Stimulated activated CD4-positive, alpha-beta T cell treated with anti-CD3 and anti-CD28 coated beads, Interleukin-4, amount 100 ng/mL, for 24 hours (primary cell): ENCODE data around the gene ZNF213.

ENCODE experiments used
- DNase-seq: peaks from one replicate; pipeline ENCODE4 v3.0.0-alpha.2; 2020

ZNF213 gene, protein sequence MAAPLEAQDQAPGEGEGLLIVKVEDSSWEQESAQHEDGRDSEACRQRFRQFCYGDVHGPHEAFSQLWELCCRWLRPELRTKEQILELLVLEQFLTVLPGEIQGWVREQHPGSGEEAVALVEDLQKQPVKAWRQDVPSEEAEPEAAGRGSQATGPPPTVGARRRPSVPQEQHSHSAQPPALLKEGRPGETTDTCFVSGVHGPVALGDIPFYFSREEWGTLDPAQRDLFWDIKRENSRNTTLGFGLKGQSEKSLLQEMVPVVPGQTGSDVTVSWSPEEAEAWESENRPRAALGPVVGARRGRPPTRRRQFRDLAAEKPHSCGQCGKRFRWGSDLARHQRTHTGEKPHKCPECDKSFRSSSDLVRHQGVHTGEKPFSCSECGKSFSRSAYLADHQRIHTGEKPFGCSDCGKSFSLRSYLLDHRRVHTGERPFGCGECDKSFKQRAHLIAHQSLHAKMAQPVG

GRCh38 chr16:3134338-3135125 lies at the start of gene ZNF213:
ZNF213 (plus strand) TSS chr16:3135029; CDS start chr16:3137281, 2,252 bp downstream.
- DNase-seq: peak; percentile 94

GRCh38 chr16:3085868-3086595 lies 48.8 kb upstream of the ZNF213 start:
- no peak for DNase-seq

- no peak for DNase-seq
Observed at GRCh38 chr16:3086596-3087242, 48.1 kb upstream of the ZNF213 start.

DNA sequence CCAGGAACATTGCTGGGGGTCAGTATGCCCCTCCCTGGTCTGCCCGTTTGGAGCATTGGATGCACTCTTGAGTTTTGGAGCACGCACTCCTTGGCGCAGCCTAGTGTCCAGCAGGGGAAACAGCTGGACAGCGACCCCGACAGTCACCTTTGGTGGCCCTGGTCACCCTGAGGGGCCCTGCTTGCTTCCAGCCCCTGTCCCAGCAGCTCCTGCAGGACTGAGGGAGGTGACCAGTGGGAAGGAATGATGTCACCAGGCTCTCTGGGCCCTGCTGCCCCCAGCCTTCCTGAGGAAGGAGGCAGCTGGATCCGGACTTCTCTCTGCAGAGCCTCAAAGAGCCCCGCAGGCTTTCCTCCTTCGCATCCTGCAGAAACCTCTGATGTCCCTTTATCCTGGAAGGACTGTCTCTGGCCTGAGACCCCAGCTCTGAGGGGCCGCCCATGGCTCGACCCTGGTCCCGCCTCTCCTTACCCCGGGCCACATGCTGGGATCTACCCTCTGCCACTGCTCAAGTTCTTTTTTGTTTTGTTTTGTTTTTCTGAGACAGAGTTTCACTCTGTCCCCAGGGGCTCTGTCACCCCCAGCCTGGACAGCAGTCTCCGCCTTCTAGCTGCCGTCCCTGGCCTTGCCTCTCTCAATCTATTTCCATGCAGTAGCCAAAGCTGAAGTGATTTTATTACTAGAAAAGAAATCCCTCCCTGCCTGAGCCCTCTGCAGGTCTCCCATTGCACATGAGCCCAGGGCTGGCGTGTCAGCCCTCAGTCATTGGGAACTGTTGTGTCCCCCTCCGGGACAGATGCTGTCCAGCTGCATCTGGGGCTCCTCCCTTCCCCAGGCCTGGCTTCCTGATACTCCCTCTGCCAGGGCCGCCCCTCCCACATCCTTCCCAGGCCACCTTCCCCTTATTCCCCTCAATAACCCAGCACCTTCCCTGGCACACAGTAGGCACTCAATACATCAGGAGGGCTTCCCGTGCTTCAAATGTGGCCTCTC lies 47.3 kb upstream of the ZNF213 start:
- DNase-seq: no peak

DNA sequence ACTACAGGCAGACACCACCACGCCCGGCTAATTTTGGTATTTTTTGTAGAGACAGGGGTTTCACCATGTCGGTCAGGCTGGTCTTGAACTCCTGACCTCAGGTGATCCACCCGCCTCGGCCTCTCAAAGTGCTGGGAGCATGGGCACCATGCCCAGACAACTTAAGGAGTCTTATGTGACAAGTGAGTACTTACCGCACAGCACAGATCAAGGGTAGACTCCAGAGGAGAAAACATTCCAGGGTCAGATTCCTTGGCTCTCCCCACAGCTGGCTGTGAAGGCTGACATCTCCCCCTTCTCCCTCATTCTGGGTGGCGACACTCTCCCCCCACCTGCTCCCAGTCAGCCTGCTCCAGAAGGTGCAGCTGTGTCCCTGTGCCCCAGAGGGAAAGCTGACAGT lies 46.4 kb upstream of the ZNF213 start:
- DNase-seq: no peak

DNA sequence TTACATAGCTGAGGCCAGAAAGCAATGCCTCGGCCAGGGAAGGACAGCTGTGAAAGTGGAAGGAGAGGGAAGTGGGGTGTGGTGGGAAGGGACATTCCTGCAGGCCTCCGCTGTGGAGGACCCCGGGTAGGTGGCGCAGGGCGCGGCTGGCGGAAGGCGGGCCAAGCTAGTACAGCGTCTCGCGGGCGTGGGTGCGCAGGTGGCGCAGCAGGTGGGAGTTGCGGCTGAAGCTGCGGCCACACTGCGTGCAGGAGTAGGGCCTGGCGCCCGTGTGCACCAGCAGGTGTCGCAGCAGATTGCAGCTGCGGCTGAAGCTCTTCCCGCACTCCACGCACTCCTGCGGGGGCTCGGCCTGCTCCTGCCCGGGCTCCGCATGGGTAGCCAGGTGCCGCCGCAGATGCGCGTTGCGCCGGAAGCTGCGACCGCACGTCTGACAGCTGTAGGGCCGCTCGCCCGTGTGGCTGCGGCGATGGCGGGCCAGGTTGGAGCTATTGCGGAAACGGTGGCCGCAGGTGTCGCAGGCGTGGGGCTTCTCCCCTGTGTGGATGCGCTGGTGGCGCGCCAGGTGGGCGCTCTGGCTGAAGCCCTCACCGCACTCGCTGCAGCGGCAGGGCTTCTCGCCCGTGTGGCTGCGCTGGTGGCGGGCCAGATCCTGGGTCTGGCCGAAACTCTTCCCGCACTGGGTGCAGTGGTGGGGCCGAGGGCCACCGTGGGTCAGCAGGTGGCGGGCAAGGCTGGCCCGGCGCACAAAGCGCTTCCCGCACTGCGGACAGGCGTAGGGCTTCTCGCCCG lies 45.7 kb upstream of the ZNF213 start:
- DNase-seq: no peak

GRCh38 chr16:3089717-3090592 lies 44.9 kb upstream of the ZNF213 start:
- no peak for DNase-seq

- DNase-seq: no peak
Observed at GRCh38 chr16:3091551-3091950, 43.3 kb upstream of the ZNF213 start.

DNA sequence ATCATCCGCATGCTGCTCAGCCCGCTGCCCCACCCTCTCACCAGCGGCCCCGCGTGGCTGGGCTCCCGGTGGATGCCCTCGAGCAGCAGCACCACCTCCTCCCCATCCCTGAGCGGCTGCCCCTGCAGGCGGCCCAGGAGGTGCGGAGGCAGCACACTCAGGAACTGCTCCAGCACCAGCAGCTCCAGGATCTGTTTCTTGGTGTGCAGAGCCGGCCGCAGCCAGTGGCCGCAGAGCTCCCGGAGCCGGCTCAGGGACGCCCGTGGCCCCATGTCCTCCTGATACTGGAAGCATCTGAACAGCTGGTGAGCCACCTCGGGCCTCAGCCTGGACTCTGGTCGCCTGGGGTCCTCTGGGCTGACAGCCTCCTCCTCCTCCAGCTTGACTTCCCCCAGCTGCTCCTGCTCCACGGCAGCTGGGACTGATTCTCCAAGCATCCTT lies 42.3 kb upstream of the ZNF213 start:
- no peak for DNase-seq

DNA sequence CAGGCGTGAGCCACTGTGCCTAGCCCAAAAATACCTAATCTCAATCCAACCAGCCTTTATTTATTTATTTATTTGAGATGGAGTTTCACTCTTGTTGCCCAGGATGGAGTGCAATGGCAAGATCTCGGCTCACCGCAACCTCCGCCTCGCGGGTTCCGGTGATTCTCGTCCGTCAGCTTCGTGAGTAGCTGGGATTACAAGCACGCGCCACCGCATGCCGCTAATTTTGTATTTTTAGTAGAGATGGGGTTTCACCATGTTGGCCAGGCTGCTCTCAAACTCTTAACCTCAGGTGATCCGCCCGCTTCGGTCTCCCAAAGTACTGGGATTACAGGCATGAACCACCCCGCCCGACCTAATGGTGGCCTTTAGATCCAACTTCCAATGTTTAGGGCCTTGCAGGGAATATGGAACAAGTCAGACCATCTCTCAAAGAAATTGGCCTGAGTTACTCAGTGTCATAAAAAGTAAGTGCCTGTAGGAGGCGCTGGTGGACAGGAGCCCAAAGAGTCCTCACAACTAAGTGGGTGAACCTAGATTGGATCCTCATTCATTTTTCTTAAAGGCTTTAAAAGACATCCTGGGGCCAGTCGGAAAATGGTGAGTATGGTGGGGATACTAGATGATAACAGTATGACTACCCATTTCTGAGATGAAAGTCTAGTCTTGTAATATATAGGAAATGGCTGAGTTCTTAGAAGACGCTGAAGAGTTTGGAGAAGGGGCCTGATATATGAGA lies 40.4 kb upstream of the ZNF213 start:
- DNase-seq: peak; percentile 68

DNA sequence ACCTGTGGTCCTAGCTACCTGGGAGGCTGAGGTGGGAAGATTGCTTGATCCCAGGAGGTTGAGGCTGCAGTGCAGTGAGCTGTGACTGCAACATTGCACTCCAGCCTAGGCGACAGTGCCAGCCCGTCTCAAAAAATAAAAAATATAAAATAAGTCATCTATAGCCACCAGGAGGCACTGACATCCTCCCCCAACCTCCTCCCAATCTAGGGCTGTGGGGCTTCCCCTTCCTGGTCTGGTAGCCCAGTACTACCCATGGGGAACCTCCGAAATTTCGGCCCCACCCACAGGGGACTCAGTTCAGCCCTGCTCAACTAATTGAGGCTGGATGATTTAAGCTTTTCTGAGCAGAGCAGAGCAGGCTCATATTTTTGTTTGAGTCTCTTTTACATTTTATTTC lies 39.0 kb upstream of the ZNF213 start:
- DNase-seq: peak; percentile 65

DNA sequence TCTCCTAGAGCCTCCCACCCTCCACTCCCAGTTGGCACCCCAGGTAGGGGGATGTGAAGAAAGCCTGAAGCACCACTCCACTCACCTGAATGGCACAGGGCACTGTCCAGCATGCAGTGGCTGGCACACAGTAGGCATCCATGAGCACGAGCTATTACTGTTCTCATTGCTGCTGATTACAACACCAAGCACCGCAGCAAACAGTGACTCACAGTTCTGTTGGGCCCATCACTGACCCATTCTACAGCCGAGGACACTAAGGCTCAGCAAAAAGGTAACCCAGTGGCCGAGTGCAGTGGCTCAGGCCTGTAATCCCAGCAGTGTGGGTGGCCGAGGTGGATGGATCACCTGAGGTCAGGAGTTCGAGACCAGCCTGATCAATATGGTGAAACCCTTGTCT lies 38.5 kb upstream of the ZNF213 start:
- no peak for DNase-seq

GRCh38 chr16:3097266-3097665 lies 37.6 kb upstream of the ZNF213 start:
- DNase-seq: no peak

GRCh38 chr16:3098459-3099394 lies 36.1 kb upstream of the ZNF213 start, which contains the start of gene ZSCAN10:
ZSCAN10 (minus strand) TSS chr16:3099294; CDS start chr16:3092937, 6,357 bp downstream.
- DNase-seq: no peak

- DNase-seq: no peak
Observed at GRCh38 chr16:3099395-3099731, 35.5 kb upstream of the ZNF213 start.

- peak; percentile 92 for DNase-seq
Observed at GRCh38 chr16:3099732-3100499, 34.9 kb upstream of the ZNF213 start.
